Prostate gland (tissue), 2 donors: Measurements from ENCODE around the gene NUDT8. TPM values are rescaled to one million over a fixed set of nuclear protein-coding genes. Genes with fewer than 3 reads are reported as not detected.

Experiments used
- DNase-seq: peaks from one replicate; pipeline ENCODE4 v3.0.0-alpha.2; 2019; ENCODE audit warnings: low spot score
- H3K27ac ChIP-seq, 2 donors: fragments of 200-600 bp; sonication (generic); 2 replicates each; pipeline ENCODE4 v1.5.1; 2017 to 2019
- H3K27me3 ChIP-seq: fragments of 200-600 bp; sonication (generic); replicated peaks from 2 replicates; pipeline ENCODE4 v1.5.1; 2019; ENCODE audit not compliant: insufficient read depth
- H3K36me3 ChIP-seq, 2 donors: fragments of 200-600 bp; sonication (generic); 1 replicate in 1 of 2; 2 replicates in 1 of 2; pipeline versions ENCODE4 v1.5.1 to v1.8.1; 2017 to 2019
- H3K4me1 ChIP-seq: fragments of 200-600 bp; sonication (generic); replicated peaks from 2 replicates; pipeline ENCODE4 v1.5.1; 2019
- H3K4me3 ChIP-seq, 2 donors: fragments of 200-600 bp; sonication (generic); 2 replicates each; pipeline ENCODE4 v1.5.1; 2017 to 2019
- H3K9me3 ChIP-seq: fragments of 200-600 bp; sonication (generic); 2 replicates; pipeline ENCODE4 v1.5.1; 2017
- CTCF ChIP-seq, 4 experiments: fragments of 200-600 bp in 2 of 4; fragments of 450-650 bp in 2 of 4; sonication (generic) in 2 of 4; IDR thresholded peaks; 1 replicate in 3 of 4; 2 replicates in 1 of 4; pipeline ENCODE4 v1.5.1; 2016 to 2019; ENCODE audit warnings: antibody characterized with exemption in 4 of 4, mild to moderate bottlenecking in 2 of 4, moderate library complexity in 2 of 4
- POLR2A ChIP-seq: fragments of 450-650 bp; IDR thresholded peaks from one replicate; pipeline ENCODE4 v1.6.1; 2016; ENCODE audit warnings: antibody characterized with exemption, mild to moderate bottlenecking
- POLR2AphosphoS5 ChIP-seq: sonication (generic); formaldehyde crosslinking; IDR thresholded peaks from one replicate; pipeline ENCODE4 v1.6.1; 2017; ENCODE audit warnings: antibody characterized with exemption
- WGBS: methylation state at CpG from one replicate; pipeline ENCODE4 v1.1.5; 2018; 5-methylcytosine and 5-hydroxymethylcytosine counted together
- intact Hi-C: fragments of 100-400 bp; cut with DNase I; formaldehyde crosslinking; loops from one replicate; pipeline ENCODE4 v1.14.2; 2022
- total RNA-seq, 2 donors: library from RNA; depleted of rRNA; stranded (reverse); fragments of >200 nt; gene quantifications; one replicate each; pipeline ENCODE4 v1.1.0, GENCODE V29; 2016

NUDT8 gene
- total RNA-seq, 2 donors from 2014 or later = 7.2 to 29.2 TPM

GRCh38 chr11:67673358-67673757 is 43.6 kb upstream of the NUDT8 start:
- Histone ChIP-seq H3K27ac (no peak overlapping the region), H3K4me3 (no peak overlapping the region)

GRCh38 chr11:67671211-67671520 is 41.4 kb upstream of the NUDT8 start:
- intact Hi-C loops = no loop called here
- no peak overlapping the region for H3K4me3 ChIP-seq
- H3K4me1 ChIP-seq = peaks cover 12% of the 10 kb centered on the region
- no peaks in the 10 kb centered on the region for H3K27me3 ChIP-seq
- no peak overlapping the region for H3K27ac ChIP-seq
- TF ChIP-seq POLR2A = no peak
- no peak for TF ChIP-seq POLR2AphosphoS5
- no peak for TF ChIP-seq CTCF (IDR thresholded peaks at IDR 0.05)
- H3K9me3 ChIP-seq = no peaks in the 10 kb centered on the region
- no peaks in the 10 kb centered on the region for H3K36me3 ChIP-seq
- no peak for DNase-seq
- WGBS = 69% methylated on average over 8 of the region's 8 CpGs

More at GRCh38 chr11:67673358-67673757, 43.6 kb upstream of the NUDT8 start:
- intact Hi-C loops = no loop called here
- 87% methylated on average over 7 of the region's 7 CpGs for WGBS
- Histone ChIP-seq H3K36me3 (no peaks in the 10 kb centered on the region), H3K27me3 (no peaks in the 10 kb centered on the region), H3K4me1 (peaks cover 12% of the 10 kb centered on the region), H3K9me3 (no peaks in the 10 kb centered on the region)
- TF ChIP-seq CTCF (IDR thresholded peaks at IDR 0.05) (no peak), POLR2A (no peak), POLR2AphosphoS5 (no peak)
- DNase-seq = no peak

- peaks cover 12% of the 10 kb centered on the region for H3K4me1 ChIP-seq
- H3K4me3 ChIP-seq = no peak overlapping the region
- H3K36me3 ChIP-seq = no peaks in the 10 kb centered on the region
- H3K27me3 ChIP-seq = no peaks in the 10 kb centered on the region
- DNase-seq = no peak
- TF ChIP-seq POLR2AphosphoS5 = no peak
- no peak for TF ChIP-seq CTCF (IDR thresholded peaks at IDR 0.05)
- no peak overlapping the region for H3K27ac ChIP-seq
- no peaks in the 10 kb centered on the region for H3K9me3 ChIP-seq
- intact Hi-C loops = no loop called here
- 71% methylated on average over 20 of the region's 23 CpGs for WGBS
Observed at GRCh38 chr11:67670316-67671210, 40.8 kb upstream of the NUDT8 start.

- Histone ChIP-seq H3K4me3 (no peak overlapping the region), H3K4me1 (no peaks in the 10 kb centered on the region), H3K36me3 (no peaks in the 10 kb centered on the region), H3K27me3 (no peaks in the 10 kb centered on the region), H3K9me3 (no peaks in the 10 kb centered on the region), H3K27ac (no peak overlapping the region)
- WGBS = 60% methylated on average over 5 of the region's 5 CpGs
- DNase-seq = no peak
- intact Hi-C loops = no loop called here
- TF ChIP-seq CTCF (IDR thresholded peaks at IDR 0.05) = no peak
- no peak for TF ChIP-seq POLR2AphosphoS5
- TF ChIP-seq POLR2A = no peak
Observed at GRCh38 chr11:67668192-67668551, 38.4 kb upstream of the NUDT8 start.

- H3K36me3 ChIP-seq = no peaks in the 10 kb centered on the region
- no peak for TF ChIP-seq CTCF (IDR thresholded peaks at IDR 0.05)
- TF ChIP-seq POLR2AphosphoS5 = no peak
- TF ChIP-seq POLR2A = no peak
- intact Hi-C loops = no loop called here
- H3K4me3 ChIP-seq = no peak overlapping the region
- no peak for DNase-seq
- 79% methylated on average over 24 of the region's 26 CpGs for WGBS
- no peaks in the 10 kb centered on the region for H3K4me1 ChIP-seq
- H3K27me3 ChIP-seq = no peaks in the 10 kb centered on the region
- H3K27ac ChIP-seq = no peak overlapping the region
- H3K9me3 ChIP-seq = no peaks in the 10 kb centered on the region
Observed at GRCh38 chr11:67667490-67668191, 37.9 kb upstream of the NUDT8 start.
